HG03558 (cell line): ENCODE results near the gene DNAH7.
A peak's percentile ranks its signal among the peaks of the same experiment; 100 is the strongest.
"Not testable (repeated sequence)": the region's sequence is repeated elsewhere in the genome, so short reads cannot be mapped to it uniquely, and the experiment has no call there.

ENCODE experiments used
- ATAC-seq: cut with Tn5 transposase; IDR thresholded peaks from one replicate; pipeline ENCODE4 v1.9.1; 2021; ENCODE audit warnings: moderate number of reproducible peaks; ENCODE audit not compliant: unreplicated experiment; ENCODE audit errors: extremely low read depth

The DNAH7 gene

DNA sequence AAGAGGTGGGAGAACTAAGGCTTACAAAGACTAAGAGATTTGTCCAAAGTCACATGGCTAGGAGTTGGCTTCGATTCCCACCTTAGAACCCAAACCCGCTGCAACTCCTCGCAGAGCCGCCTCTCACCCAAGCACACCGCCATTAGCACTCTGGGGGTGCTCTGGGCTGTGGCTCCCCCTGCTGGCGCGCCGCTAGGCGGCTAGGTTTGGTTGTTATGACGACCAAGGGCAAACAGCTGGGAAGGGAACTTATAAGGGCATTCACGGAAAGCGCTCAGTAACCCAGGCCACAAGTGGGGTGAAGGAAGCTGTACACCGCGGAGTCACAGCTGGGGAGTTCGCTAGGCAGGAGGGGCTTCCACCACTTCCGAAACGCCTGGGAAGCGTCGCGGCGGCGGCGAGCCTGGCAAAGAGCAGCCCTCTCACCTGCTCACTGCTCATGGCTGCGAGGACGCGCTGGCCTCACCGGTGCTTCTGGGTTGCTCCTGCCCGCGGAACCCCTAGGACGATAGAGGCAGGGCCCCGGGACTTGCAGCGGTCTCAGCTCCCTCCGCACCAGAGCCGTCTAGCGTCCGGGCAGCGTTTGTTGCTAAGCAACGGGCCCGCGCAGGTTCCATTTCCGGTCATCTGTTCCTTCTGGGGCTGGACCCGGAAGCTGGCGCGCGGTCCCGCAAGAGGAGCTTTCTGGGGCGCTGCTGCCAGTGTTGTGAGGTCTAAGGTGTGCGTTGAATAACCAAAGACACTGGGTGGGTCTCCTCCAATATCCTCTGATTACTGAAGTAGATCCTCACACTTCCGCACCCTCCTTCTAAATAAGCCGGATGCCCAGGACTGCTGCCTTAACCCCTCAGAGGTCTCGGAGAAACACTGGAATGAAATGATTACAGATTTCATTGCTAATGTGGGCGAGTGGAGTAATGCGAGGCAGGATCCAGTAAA lies at the start of gene DNAH7:
DNAH7 (minus strand) TSS at position 567 of the 939 bp plus-strand sequence; CDS start at position 441, 126 bp downstream.
- peak; percentile 99 for ATAC-seq

DNA sequence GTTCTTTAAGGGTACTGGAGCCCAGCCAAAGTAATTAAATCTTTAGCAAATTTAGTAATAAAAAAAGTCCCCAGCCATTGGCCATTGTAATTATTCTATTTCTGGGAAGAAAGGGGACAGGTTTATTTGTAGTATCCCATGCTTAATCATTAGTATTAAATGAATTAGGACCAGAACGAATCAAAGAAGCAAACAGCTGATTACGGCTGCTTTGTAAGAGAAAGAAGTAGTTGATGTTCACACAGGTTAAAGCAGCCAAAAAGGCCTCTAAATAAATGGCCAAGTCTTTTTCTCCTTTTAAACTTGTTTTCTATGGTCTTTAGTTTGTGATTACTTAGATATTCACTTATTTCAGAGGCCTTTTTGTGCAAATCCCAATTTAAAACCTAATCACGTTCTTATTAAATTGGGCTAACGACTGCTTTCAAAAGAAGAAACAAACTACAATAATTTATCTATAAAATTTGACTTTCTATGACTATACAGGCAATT lies 48.6 kb upstream of the DNAH7 start:
- ATAC-seq, result no peak

- no peak for ATAC-seq
These were observed 44.7 kb upstream of the DNAH7 start for GRCh38 chr2:196113061-196113974.

- ATAC-seq, result no peak
These were observed 43.9 kb upstream of the DNAH7 start for GRCh38 chr2:196112418-196113034.

GRCh38 chr2:196108604-196109003 lies 40.0 kb upstream of the DNAH7 start:
- no peak for ATAC-seq

- no peak for ATAC-seq
These were observed 37.3 kb upstream of the DNAH7 start for GRCh38 chr2:196105951-196106350.

DNA sequence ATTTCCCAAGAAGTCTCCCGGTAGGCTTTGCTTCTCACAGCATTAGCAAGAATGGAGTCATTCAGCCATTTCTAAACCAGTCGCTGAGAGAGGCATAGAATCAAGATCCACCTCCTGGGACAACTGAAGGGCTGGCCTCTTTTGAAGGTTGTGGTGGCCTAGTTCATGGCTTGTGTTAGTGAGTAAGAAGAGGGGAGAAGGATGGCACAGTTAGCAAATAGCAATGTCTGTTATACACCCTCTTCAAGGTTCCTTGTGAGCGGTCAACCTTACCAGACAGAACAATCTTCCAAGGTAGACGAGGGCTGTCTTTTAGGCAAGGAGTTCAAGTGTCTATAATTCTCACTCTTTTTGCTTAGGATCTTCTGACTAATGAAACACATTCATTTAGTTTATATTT lies 35.4 kb upstream of the DNAH7 start:
- no peak for ATAC-seq

GRCh38 chr2:196103626-196104025 lies 35.0 kb upstream of the DNAH7 start:
- ATAC-seq, result no peak

DNA sequence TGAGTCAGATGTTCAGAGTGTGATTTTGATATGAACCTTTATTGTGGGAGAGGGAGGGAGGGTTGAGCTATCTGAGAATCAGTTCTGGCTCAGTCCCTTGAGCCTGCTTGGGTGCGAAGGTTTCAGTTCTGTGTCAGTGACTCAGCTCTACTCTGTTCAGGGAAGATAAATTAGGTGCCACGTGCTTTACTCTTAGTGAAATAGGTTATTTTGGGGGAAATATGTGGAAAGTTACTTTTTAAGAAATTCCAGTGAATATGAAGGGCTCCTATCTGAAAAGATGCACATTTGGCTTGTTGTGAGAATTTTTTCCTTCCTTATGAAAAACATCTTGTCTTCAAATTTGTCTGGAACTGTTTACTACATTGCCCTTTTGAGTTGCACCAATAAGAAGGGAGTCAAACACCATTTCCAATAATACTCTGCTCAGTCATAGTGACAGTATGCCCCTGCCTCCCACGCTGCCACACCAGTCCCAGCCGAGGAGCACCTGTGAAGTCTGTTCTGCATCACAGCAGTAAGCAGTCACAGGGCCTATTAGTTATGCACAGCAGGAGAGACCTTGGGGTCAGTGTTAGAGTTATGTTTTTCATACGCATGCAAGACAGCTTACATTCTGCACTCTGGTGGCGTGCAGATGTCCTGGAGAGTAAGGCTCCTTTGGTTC lies 32.8 kb upstream of the DNAH7 start:
- peak; percentile 93 for ATAC-seq

GRCh38 chr2:196099916-196100315 lies 31.3 kb upstream of the DNAH7 start:
- no peak for ATAC-seq

GRCh38 chr2:196097864-196098660 lies 29.4 kb upstream of the DNAH7 start:
- ATAC-seq, result no peak

GRCh38 chr2:196096982-196097745 lies 28.5 kb upstream of the DNAH7 start:
- ATAC-seq, result no peak

DNA sequence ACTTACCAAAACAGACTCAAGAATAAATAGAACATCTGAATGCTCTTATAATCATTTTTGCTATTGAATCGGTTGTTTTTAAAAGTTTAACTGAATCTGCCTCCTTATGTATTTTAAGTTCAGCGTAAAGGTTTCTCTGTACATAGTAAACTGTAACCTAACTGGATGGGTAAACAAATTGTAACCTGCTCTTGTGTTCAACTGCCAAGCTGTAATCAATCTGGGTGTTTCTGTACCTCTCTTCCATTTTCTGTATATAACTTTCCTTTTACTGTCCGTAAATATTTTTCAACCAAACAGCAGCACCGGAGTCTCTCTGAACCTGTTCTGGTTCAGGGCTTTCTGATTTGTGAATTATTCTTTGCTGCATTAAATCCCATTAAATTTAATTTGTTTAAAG lies 27.6 kb upstream of the DNAH7 start:
- no peak for ATAC-seq

- not testable (repeated sequence) for ATAC-seq
These were observed 20.8 kb upstream of the DNAH7 start for GRCh38 chr2:196089448-196089847.

DNA sequence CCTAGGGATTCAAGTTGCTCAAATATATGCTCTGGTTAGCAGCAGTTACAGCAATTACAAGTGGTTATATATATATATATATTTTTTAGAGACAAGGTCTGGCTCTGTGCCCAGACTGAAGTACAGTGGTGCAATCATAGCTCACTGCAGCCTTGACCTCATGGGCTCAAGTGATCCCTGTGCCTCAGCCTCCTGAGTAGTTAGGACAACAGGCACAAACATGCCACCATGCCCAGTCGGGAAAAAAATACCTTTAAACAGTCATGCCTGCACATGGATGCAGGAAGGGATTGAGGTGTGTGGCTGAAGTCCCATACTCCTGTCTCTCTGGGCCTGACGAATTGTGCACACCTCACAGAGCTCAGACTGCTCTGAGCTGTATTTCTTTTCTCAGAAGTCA lies 19.6 kb upstream of the DNAH7 start:
- ATAC-seq, result no peak

DNA sequence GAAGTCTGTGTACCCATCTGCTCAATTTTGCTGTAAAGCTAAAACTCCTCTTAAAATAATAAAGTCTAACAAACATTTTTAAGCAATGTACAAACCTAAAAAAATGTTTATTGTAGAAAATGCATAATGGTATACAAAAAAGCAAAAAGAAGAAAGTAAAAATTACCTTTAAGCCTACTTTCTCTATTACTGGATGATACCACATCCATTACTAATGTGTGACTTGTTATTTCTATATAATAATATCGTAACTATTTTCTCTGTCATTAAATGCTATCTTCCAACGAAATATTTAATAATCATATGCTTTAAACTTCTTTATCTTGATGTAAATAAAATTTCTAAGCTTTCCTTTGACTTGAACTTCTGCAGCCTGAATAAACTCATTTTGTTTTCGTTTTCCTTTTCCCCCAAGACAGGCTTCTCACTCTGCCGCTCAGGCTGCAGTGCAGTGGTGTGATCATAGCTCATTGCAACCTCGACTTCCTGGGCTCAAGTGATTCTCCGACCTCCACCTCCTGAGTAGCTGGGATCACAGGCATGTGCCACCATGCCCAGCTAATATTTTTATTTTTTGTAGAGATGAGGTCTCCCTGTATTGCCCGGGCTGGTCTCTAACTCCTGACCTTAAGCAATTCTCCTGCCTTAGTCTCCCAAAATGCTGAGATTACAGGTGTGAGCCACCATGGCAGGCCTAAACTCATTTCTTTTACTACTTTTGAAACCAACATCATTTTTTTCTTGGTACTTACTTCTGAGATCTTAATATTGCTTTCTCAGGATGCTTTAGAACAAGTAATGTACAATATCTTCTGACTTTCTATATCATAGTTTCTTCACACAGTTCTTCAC lies 18.1 kb upstream of the DNAH7 start:
- ATAC-seq, result no peak

- no peak for ATAC-seq
These were observed 15.0 kb upstream of the DNAH7 start for GRCh38 chr2:196083601-196084000.
